ENCODE results near the gene ARID5B. TPM values are rescaled to one million over a fixed set of nuclear protein-coding genes. Genes with fewer than 3 reads are reported as not detected.

The ARID5B gene
- total RNA-seq, 1 donor from 2014 or later = 65.1 TPM

DNA sequence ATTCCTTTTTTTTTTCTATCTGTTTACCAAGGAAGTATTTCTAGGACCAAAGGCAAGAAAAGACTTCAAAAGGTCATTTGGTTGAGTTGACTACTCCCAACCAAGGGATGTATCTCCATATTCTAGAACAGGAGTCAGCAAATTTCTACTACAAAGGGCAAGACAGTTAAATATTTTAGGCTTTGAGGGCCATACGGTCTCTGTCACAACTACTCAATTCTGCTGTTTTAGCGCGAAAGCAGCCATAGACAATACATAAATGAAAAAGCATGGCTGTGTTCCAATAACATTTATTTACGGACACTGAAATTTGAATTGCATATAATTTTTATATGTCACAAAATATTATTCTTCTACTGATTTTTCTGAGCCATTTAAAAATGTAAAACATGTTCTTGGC, 8.5 kb upstream of the ARID5B start:
- Mint-ChIP-seq H3K9me3 (no peaks in the 10 kb centered on the region), H3K27me3 (ENCODE audit: insufficient read depth) (peaks cover 3% of the 10 kb centered on the region), H3K4me1 (ENCODE audit: low read depth) (peaks cover 23% of the 10 kb centered on the region), H3K36me3 (ENCODE audit: low read depth) (no peaks in the 10 kb centered on the region), H3K4me3 (no peak overlapping the region), H3K27ac (no peak overlapping the region)
- no peak for DNase-seq (ENCODE audit: low spot score)
- intact Hi-C loops (cut with micrococcal nuclease) = no loop called here

DNA sequence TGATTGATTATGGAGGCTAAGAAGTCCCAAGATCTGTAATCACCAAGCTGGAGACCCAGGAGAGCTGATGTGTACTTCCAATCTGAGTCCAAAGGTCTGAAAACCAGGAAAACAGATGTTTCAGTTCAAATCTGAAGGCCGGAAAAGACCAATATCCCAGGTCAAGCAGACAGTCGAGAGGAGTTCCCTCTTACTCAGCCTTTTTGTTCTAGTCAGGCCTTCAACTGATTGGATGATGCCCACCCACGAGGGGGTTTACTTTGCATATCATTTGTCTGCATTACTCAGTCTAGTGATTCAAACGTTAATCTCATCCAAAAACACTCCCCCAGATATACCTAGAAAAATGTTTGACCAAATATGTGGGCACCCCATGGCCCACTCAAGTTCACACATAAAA, 7.4 kb upstream of the ARID5B start:
- peaks cover 28% of the 10 kb centered on the region for H3K4me1 Mint-ChIP-seq (ENCODE audit: low read depth)
- no peak overlapping the region for H3K27ac Mint-ChIP-seq
- H3K27me3 Mint-ChIP-seq (ENCODE audit: insufficient read depth) = peaks cover 3% of the 10 kb centered on the region
- H3K36me3 Mint-ChIP-seq (ENCODE audit: low read depth) = no peaks in the 10 kb centered on the region
- DNase-seq (ENCODE audit: low spot score) = no peak
- H3K9me3 Mint-ChIP-seq = no peaks in the 10 kb centered on the region
- no peak overlapping the region for H3K4me3 Mint-ChIP-seq
- intact Hi-C loops (cut with micrococcal nuclease) = no loop called here

DNA sequence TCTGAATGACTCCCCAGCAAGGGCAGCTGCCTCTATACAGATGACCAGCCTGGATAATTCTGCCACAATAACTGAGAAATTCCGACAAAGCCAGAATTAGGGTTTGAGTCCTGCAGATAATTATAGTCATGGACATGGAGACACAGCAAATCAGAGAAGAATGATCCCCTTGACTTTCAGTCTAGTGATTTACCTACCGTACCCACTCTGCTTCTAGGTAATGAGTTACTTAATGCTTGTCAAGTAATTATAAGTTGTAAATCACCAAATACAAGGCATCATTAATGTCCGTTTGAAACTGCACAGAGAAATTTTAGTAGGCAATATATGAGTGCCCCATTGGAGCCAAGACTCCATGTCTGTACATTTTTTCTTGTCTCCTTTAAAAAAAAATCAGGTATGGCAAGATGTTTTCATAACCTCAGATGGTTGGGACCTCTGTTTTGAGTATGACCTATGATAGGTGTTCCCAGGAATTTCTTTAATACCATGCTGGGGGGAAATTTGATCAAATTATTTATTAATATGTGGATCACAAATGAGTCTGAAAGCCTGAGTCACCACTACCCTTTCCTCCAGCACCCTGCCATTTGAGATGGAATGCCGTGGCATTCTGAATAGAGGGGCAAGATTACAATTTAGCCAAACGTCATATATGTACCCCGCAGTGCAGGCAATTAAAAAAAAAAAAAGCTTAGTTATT, 5.5 kb upstream of the ARID5B start:
- intact Hi-C loops (cut with micrococcal nuclease) = loop anchor here (5.0 kb wide), 1 partner anchor 536 kb away; no protein-coding TSS in a partner anchor
- Mint-ChIP-seq H3K4me3 (no peak overlapping the region), H3K4me1 (ENCODE audit: low read depth) (peaks cover 38% of the 10 kb centered on the region), H3K9me3 (no peaks in the 10 kb centered on the region), H3K27ac (no peak overlapping the region), H3K36me3 (ENCODE audit: low read depth) (no peaks in the 10 kb centered on the region), H3K27me3 (ENCODE audit: insufficient read depth) (peaks cover 3% of the 10 kb centered on the region)
- no peak for DNase-seq (ENCODE audit: low spot score)

DNA sequence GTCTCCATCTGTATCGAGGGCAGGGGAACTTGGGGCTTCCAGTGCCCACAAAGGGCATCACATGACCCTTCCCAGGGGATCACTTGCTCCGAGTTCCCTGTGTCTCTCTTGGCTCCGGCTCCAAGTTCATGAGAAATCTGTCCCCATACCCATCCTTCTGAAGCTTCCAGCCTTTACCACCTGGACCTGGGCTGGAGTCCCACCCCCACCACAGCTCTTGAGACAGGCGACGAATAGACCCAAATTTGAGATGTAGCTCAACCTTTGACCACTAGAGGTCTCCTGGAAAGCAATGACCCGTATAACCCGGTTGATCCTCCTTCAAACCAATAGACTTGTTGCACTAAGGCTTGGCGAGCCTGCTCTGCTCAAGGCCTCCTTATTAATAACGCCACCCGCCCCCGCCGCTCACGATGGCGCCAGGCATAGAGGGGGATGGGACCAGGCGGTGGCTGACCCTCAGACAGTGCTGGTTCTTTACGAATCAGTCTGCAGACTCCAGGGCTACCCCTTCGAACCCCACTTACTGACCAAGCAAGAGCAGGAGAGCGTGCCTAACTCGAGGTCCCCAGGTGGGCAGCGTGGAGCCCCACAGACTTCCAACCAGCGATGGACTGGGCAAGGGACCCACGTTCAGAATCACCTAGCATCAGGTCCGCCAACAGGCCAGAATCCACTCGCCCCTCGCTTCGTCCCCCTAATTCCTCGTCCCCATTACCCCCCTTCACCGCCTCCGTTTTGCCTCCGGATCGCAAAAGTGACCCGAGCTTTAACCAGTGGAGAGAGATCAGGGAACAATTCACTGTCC, 4.4 kb upstream of the ARID5B start:
- DNase-seq (ENCODE audit: low spot score) = peak; percentile 56
- Mint-ChIP-seq H3K36me3 (ENCODE audit: low read depth) (no peaks in the 10 kb centered on the region), H3K27ac (peak overlapping the region; percentile 90), H3K4me1 (ENCODE audit: low read depth) (peaks cover 38% of the 10 kb centered on the region), H3K9me3 (no peaks in the 10 kb centered on the region), H3K4me3 (peak overlapping the region; percentile 87), H3K27me3 (ENCODE audit: insufficient read depth) (peaks cover 3% of the 10 kb centered on the region)
- intact Hi-C loops (cut with micrococcal nuclease) = loop anchor here (1.0 to 5.0 kb wide), 3 partner anchors 15 to 535 kb away; no protein-coding TSS in a partner anchor

DNA sequence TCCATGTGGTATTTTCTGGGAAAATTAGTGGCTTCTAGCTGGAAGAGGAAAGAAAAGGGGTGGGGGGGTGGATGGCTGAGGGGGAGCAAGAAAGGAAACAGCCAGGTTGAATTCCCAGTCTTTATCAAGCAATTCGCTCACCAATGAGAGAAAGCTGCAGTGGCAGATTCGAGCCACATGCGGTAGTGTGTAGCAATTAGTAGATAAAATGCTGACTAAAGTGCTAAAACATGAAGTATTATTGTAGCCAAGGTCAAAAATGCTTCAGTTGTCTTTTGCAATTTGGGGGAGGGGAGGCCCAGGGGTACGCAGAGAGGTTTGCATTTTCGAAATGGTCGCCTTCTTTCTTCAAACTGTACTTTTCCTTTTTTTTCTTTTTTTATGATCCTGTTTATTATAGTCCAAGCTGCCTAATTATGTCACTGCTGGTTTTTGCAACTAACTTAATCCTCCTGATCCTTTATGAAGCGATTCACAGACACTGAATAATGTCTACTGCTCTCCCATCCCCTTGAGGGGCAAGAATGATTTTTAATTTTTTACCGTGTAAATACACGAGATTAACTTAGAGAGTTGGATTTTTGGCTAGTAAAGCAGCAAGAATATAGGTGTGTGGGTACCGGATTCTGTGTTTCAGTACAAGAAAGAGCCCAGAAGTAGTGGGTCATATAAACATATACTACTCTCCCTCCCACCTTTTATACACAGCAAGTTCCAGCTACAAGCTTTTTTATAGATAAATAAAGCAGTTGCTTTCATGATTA, 3.6 kb upstream of the ARID5B start:
- no peaks in the 10 kb centered on the region for H3K27me3 Mint-ChIP-seq (ENCODE audit: insufficient read depth)
- H3K27ac Mint-ChIP-seq = peak overlapping the region; percentile 90
- H3K4me3 Mint-ChIP-seq = peak overlapping the region; percentile 87
- H3K4me1 Mint-ChIP-seq (ENCODE audit: low read depth) = peaks cover 38% of the 10 kb centered on the region
- intact Hi-C loops (cut with micrococcal nuclease) = loop anchor here (1.0 to 5.0 kb wide), 3 partner anchors 16 to 534 kb away; no protein-coding TSS in a partner anchor
- H3K36me3 Mint-ChIP-seq (ENCODE audit: low read depth) = peaks cover 5% of the 10 kb centered on the region
- no peak for DNase-seq (ENCODE audit: low spot score)
- no peaks in the 10 kb centered on the region for H3K9me3 Mint-ChIP-seq

DNA sequence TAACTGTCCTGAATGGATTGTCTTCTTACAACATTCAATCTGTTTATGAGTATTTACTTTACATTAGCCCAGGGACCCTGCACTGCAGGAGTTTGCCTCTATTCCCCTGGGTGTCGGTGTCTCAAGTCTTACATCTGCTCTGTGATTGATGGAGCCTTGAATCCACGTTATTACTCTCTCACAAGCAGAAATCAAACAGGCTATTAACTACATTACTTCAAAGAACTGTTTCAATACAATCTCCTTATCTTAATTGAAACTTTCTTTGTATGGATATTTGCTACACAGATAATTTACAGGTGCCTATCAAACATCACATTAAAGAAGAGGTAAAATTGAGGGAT, 3.1 kb upstream of the ARID5B start:
- H3K27me3 Mint-ChIP-seq (ENCODE audit: insufficient read depth) = no peaks in the 10 kb centered on the region
- H3K4me1 Mint-ChIP-seq (ENCODE audit: low read depth) = peaks cover 38% of the 10 kb centered on the region
- intact Hi-C loops (cut with micrococcal nuclease) = loop anchor here (5.0 kb wide), 1 partner anchor 534 kb away; no protein-coding TSS in a partner anchor
- peak overlapping the region; percentile 87 for H3K4me3 Mint-ChIP-seq
- peak overlapping the region; percentile 98 for H3K27ac Mint-ChIP-seq
- no peak for DNase-seq (ENCODE audit: low spot score)
- peaks cover 5% of the 10 kb centered on the region for H3K36me3 Mint-ChIP-seq (ENCODE audit: low read depth)
- H3K9me3 Mint-ChIP-seq = no peaks in the 10 kb centered on the region

DNA sequence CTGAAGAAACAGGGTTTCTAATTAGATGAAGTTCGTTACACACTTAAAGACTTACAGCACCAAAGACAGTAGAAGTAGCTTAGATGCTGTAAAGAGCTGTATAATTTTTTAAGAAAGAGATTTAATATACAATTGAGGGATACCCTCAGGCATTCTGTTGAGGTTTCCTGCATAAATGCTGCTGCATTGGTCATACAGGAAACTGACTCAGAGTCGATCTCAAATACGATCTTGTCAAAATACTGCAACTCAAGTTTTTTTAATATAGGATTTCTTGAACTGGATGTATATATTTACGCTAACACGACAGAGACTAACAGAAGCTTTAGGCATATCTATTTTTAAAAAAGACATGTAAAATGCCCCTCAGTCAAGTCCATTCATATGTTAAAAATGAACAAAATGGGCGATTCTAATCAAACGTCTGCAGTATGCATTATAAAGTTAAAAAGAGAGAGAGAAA, 2.4 kb upstream of the ARID5B start:
- Mint-ChIP-seq H3K4me1 (ENCODE audit: low read depth) (peaks cover 38% of the 10 kb centered on the region), H3K9me3 (no peaks in the 10 kb centered on the region), H3K4me3 (peak overlapping the region; percentile 97), H3K27ac (peak overlapping the region; percentile 98), H3K27me3 (ENCODE audit: insufficient read depth) (no peaks in the 10 kb centered on the region), H3K36me3 (ENCODE audit: low read depth) (peaks cover 5% of the 10 kb centered on the region)
- DNase-seq (ENCODE audit: low spot score) = no peak
- intact Hi-C loops (cut with micrococcal nuclease) = loop anchor here (5.0 kb wide), 1 partner anchor 533 kb away; no protein-coding TSS in a partner anchor

DNA sequence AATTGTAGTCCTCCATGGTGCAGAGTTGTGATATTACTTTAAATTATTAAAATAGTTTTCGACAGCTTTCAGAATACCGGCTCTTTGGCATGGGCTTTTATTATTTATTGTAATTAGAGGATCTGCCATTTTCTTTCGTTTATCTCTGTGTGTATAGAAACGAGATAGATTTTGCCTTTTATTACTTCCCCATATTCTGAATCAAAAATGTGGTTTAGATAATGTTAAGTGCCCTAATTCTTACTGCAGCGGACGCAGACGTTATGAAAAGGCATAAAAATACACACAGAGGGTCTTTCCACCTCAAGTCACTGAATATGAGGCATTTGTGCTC, 1.9 kb upstream of the ARID5B start:
- intact Hi-C loops (cut with micrococcal nuclease) = loop anchor here (5.0 kb wide), 1 partner anchor 533 kb away; no protein-coding TSS in a partner anchor
- Mint-ChIP-seq H3K4me1 (ENCODE audit: low read depth) (peaks cover 43% of the 10 kb centered on the region), H3K9me3 (no peaks in the 10 kb centered on the region), H3K27ac (peak overlapping the region; percentile 98), H3K27me3 (ENCODE audit: insufficient read depth) (no peaks in the 10 kb centered on the region), H3K36me3 (ENCODE audit: low read depth) (peaks cover 7% of the 10 kb centered on the region), H3K4me3 (peak overlapping the region; percentile 97)
- no peak for DNase-seq (ENCODE audit: low spot score)

DNA sequence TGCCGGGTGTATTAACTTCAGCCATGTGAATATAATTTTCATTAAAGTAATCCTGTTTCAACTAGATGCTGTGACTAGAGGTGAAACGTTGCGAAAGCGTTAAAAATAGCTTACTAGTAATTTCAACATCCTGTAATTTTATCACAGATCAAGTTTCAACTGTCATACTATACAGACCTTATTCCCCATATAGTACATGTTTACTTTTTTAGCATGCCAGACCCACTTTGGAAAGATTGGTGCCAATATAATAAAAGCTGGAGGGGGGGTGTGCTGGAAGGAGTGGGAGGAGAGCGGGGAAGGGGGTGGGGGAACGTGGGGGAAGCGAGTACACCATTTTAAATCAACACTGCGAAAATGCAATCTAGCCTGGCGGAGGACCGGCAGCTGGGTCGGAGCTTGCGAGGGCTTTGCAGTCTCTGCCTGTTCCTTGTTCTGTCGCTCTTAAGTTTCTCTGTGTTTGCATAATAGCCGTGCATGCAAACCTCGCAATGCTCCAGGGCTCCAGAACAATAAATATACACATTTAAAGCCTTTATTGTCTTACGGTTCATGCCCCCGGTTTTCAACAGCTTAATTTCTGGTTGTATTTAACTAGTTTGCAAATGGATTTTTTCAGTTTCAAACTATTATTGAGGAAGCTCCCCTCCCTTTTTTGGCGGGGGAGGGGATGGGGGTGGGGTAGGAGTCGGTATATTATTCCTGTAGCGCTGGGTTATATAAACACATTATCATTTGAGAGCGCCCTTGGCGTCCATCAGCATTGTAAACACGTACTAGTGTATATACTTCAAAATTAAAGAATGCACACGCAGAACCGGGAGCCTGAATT, 1.3 kb upstream of the ARID5B start:
- Mint-ChIP-seq H3K4me1 (ENCODE audit: low read depth) (peaks cover 49% of the 10 kb centered on the region), H3K27me3 (ENCODE audit: insufficient read depth) (no peaks in the 10 kb centered on the region), H3K36me3 (ENCODE audit: low read depth) (peaks cover 9% of the 10 kb centered on the region), H3K4me3 (peak overlapping the region; percentile 97), H3K9me3 (no peaks in the 10 kb centered on the region), H3K27ac (peak overlapping the region; percentile 98)
- peak; percentile 52 for DNase-seq (ENCODE audit: low spot score)
- intact Hi-C loops (cut with micrococcal nuclease) = loop anchor here (1.0 to 10.0 kb wide), 11 partner anchors 65 to 1995 kb away; partner anchors contain the start of genes CCDC6, EGR2 and NRBF2

DNA sequence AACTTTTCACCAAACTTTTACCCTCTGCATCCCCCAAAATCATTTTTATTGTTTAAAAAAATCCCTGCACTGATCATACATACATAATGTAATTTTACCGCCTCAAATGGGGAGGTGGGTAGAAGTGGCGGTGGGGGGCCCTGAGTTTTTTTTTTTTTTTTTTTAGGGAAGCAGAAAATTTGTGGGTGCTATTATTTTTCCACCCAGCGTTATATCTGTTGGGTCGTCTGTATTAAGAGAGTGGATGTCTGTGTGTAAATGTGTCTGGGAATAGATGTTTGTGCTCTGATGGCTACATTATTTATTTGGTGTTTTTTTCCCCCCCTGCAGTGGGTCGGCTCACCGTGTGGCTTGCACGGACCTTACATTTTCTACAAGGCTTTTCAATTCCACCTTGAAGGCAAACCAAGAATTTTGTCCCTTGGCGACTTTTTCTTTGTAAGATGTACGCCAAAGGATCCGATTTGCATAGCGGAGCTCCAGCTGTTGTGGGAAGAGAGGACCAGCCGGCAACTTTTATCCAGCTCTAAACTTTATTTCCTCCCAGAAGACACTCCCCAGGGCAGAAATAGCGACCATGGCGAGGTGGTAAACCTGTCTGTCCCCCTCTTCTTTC, 438 bp downstream of the ARID5B start:
- Mint-ChIP-seq H3K4me3 (peak overlapping the region; percentile 97), H3K9me3 (no peaks in the 10 kb centered on the region), H3K27me3 (ENCODE audit: insufficient read depth) (no peaks in the 10 kb centered on the region), H3K4me1 (ENCODE audit: low read depth) (peaks cover 59% of the 10 kb centered on the region), H3K27ac (peak overlapping the region; percentile 98), H3K36me3 (ENCODE audit: low read depth) (peaks cover 12% of the 10 kb centered on the region)
- intact Hi-C loops (cut with micrococcal nuclease) = loop anchor here (1.0 to 10.0 kb wide), 13 partner anchors 86 to 1997 kb away; partner anchors contain the start of genes CCDC6, EGR2, NRBF2 and RTKN2
- DNase-seq (ENCODE audit: low spot score) = no peak

DNA sequence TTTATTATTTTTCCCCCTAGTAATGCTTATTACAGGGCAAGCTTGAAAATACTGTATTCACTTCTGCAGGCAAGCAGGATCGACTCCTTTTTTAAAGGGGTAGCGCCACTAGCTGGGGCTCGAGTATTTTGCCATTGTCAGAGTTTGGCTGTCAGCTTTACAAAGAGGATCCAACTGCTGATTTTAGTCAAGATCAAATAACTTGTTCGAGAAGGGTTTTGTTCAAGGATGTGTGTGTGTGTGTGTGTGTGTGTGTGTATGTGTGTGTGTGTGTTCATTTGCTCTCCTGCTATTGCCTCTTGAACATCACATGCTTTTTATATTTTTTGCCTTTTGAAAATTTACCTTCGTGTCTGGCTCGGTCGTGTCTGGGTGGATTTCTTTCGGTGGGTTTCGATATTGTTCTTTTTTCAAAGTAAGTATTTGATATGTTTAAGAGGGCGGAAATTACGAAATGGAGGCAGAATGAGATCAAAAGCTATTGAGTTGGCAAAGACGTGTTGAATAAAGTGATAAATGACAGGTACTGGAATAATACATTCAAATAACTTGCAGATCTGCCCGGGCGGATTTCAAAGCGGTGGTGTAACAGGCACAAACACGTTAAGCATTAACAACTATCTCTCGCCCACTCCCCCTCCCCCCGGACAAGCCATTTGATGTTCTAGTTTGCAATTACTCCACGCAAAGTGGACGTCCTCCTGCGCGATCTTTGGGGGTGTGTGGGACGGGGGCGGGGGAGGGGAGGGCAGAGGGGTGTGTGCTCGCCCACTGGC, 1.1 kb downstream of the ARID5B start:
- H3K27ac Mint-ChIP-seq = peak overlapping the region; percentile 98
- peaks cover 60% of the 10 kb centered on the region for H3K4me1 Mint-ChIP-seq (ENCODE audit: low read depth)
- peaks cover 12% of the 10 kb centered on the region for H3K36me3 Mint-ChIP-seq (ENCODE audit: low read depth)
- no peaks in the 10 kb centered on the region for H3K9me3 Mint-ChIP-seq
- DNase-seq (ENCODE audit: low spot score) = peak; percentile 34
- H3K4me3 Mint-ChIP-seq = peak overlapping the region; percentile 97
- intact Hi-C loops (cut with micrococcal nuclease) = loop anchor here (1.0 to 10.0 kb wide), 15 partner anchors 20 to 1998 kb away; partner anchors contain the start of genes CCDC6, EGR2, NRBF2 and RTKN2
- no peaks in the 10 kb centered on the region for H3K27me3 Mint-ChIP-seq (ENCODE audit: insufficient read depth)

All from activated T-helper 1 cell treated with anti-CD3 and anti-CD28 coated beads, Interleukin-12 subunit alpha, Interleukin-12 subunit beta, Interleukin-2, Interleukin-4 antibody, amounts not matched to agents 30 ng/mL and 10 ng/mL and 1 ng/mL, durations not matched to agents 14 hours and 24 hours and 36 hours (primary cell).